ENCODE measurements around the gene PRKAG2. TPM values are rescaled to one million over a fixed set of nuclear protein-coding genes. Genes with fewer than 3 reads are reported as not detected.

PRKAG2 gene
- total and polyA plus RNA-seq, 2 of the 8 experiments (the other 6 are each of a cell fraction or from before 2014, with no cell fraction given) = 7.5 to 18.1 TPM

- TF ChIP-seq CHD7 (IDR thresholded peaks at IDR 0.05; ENCODE audit: insufficient replicate concordance, low read length) = no peak
- no peak for TF ChIP-seq ZNF274 (IDR thresholded peaks at IDR 0.05; ENCODE audit: borderline replicate concordance, extremely low read depth, low read length)
- no peak for TF ChIP-seq RXRA (IDR thresholded peaks at IDR 0.05; ENCODE audit: insufficient read depth, low read depth, low read length)
Observed at GRCh38 chr7:151806952-151807775, 69.8 kb downstream of the PRKAG2 start (continued).

All from H1 (cell line).